HG03571 (cell line): ENCODE results near the gene ECM1.

Source experiments
- ATAC-seq: cut with Tn5 transposase; IDR thresholded peaks from one replicate; pipeline ENCODE4 v1.9.1; 2021; ENCODE audit not compliant: unreplicated experiment

Gene ECM1

GRCh38 chr1:150543500-150544143 lies 35.7 kb downstream of the ECM1 start:
- no peak for ATAC-seq

GRCh38 chr1:150544204-150544603 lies 36.3 kb downstream of the ECM1 start:
- no peak for ATAC-seq

- no peak for ATAC-seq
Observed at GRCh38 chr1:150545486-150546032, 37.6 kb downstream of the ECM1 start.

- no peak for ATAC-seq
Observed at GRCh38 chr1:150546294-150546937, 38.5 kb downstream of the ECM1 start.

- ATAC-seq, result no peak
Observed at GRCh38 chr1:150548324-150548631, 40.4 kb downstream of the ECM1 start.

GRCh38 chr1:150548632-150549495 lies 41.0 kb downstream of the ECM1 start, which contains the start of gene ADAMTSL4:
Gene ADAMTSL4, plus strand, starts transcription at chr1:150549408. Its CDS starts 2,881 bp downstream, at chr1:150552289.
- no peak for ATAC-seq

GRCh38 chr1:150549496-150550221 lies 41.8 kb downstream of the ECM1 start:
- no peak for ATAC-seq

GRCh38 chr1:150550222-150551050 lies 42.5 kb downstream of the ECM1 start:
- ATAC-seq, result no peak

GRCh38 chr1:150551051-150551783 lies 43.3 kb downstream of the ECM1 start:
- ATAC-seq, result no peak

GRCh38 chr1:150551784-150552127 lies 43.8 kb downstream of the ECM1 start:
- no peak for ATAC-seq

- ATAC-seq, result no peak
Observed at GRCh38 chr1:150552128-150552910, 44.4 kb downstream of the ECM1 start.

GRCh38 chr1:150552911-150553289 lies 45.0 kb downstream of the ECM1 start:
- ATAC-seq, result no peak

- no peak for ATAC-seq
Observed at GRCh38 chr1:150553392-150554085, 45.6 kb downstream of the ECM1 start.

- no peak for ATAC-seq
Observed at GRCh38 chr1:150554086-150554452, 46.2 kb downstream of the ECM1 start.

- ATAC-seq, result no peak
Observed at GRCh38 chr1:150555198-150555970, 47.5 kb downstream of the ECM1 start.

GRCh38 chr1:150555971-150556865 lies 48.3 kb downstream of the ECM1 start:
- ATAC-seq, result no peak
